HG02938 (cell line): ENCODE data around the gene CCDC148.

Experiments
- ATAC-seq: cut with Tn5 transposase; IDR thresholded peaks from one replicate; pipeline ENCODE4 v1.9.1; 2021; ENCODE audit warnings: mild to moderate bottlenecking, moderate library complexity; ENCODE audit not compliant: unreplicated experiment

The CCDC148 gene

GRCh38 chr2:158456309-158457066 lies at the start of gene CCDC148, which contains the start of gene PKP4:
Gene CCDC148 (minus strand): TSS chr2:158456753. CDS start chr2:158456439, 314 bp downstream.
Gene PKP4 (plus strand): TSS chr2:158456952. CDS start chr2:158533185, 76,233 bp downstream.
- ATAC-seq = peak; percentile 91

GRCh38 chr2:158505448-158505934 lies 48.9 kb upstream of the CCDC148 start:
- no peak for ATAC-seq

GRCh38 chr2:158504088-158504487 lies 47.5 kb upstream of the CCDC148 start:
- ATAC-seq = no peak

GRCh38 chr2:158502974-158503373 lies 46.4 kb upstream of the CCDC148 start:
- no peak for ATAC-seq

GRCh38 chr2:158501301-158501700 lies 44.7 kb upstream of the CCDC148 start:
- ATAC-seq = no peak

GRCh38 chr2:158500333-158500732 lies 43.8 kb upstream of the CCDC148 start:
- ATAC-seq = no peak

GRCh38 chr2:158499383-158499782 lies 42.8 kb upstream of the CCDC148 start:
- ATAC-seq = no peak

- ATAC-seq = no peak
These were observed 42.2 kb upstream of the CCDC148 start for GRCh38 chr2:158498749-158499136.

- ATAC-seq = no peak
These were observed 41.6 kb upstream of the CCDC148 start for GRCh38 chr2:158498043-158498748.

- ATAC-seq = no peak
These were observed 40.9 kb upstream of the CCDC148 start for GRCh38 chr2:158497486-158497885.

- ATAC-seq = no peak
These were observed 40.4 kb upstream of the CCDC148 start for GRCh38 chr2:158496986-158497385.

GRCh38 chr2:158495175-158495574 lies 38.6 kb upstream of the CCDC148 start:
- no peak for ATAC-seq

GRCh38 chr2:158493458-158493857 lies 36.9 kb upstream of the CCDC148 start:
- ATAC-seq = no peak

- ATAC-seq = no peak
These were observed 34.5 kb upstream of the CCDC148 start for GRCh38 chr2:158491072-158491471.

- ATAC-seq = no peak
These were observed 33.0 kb upstream of the CCDC148 start for GRCh38 chr2:158489366-158490112.

- no peak for ATAC-seq
These were observed 32.1 kb upstream of the CCDC148 start for GRCh38 chr2:158488442-158489216.

GRCh38 chr2:158487419-158487818 lies 30.9 kb upstream of the CCDC148 start:
- no peak for ATAC-seq

- no peak for ATAC-seq
These were observed 30.4 kb upstream of the CCDC148 start for GRCh38 chr2:158486970-158487325.

GRCh38 chr2:158486150-158486969 lies 29.8 kb upstream of the CCDC148 start:
- no peak for ATAC-seq
